AG09319 (cell line): ENCODE results near the gene HBD.
"Not testable (repeated sequence)": the region's sequence is repeated elsewhere in the genome, so short reads cannot be mapped to it uniquely, and the experiment has no call there.

Experiments used
- DNase-seq: peaks from one replicate; pipeline ENCODE4 v3.0.0-alpha.2; 2010; ENCODE audit warnings: low read depth; ENCODE audit errors: extremely low read depth
- TF ChIP-seq, protein P1 (sequence below): IDR thresholded peaks from 2 replicates; pipeline ENCODE4 v1.5.1; 2011; ENCODE audit warnings: low read depth, mild to moderate bottlenecking, inconsistent platforms, low read length, moderate library complexity

The HBD gene

DNA sequence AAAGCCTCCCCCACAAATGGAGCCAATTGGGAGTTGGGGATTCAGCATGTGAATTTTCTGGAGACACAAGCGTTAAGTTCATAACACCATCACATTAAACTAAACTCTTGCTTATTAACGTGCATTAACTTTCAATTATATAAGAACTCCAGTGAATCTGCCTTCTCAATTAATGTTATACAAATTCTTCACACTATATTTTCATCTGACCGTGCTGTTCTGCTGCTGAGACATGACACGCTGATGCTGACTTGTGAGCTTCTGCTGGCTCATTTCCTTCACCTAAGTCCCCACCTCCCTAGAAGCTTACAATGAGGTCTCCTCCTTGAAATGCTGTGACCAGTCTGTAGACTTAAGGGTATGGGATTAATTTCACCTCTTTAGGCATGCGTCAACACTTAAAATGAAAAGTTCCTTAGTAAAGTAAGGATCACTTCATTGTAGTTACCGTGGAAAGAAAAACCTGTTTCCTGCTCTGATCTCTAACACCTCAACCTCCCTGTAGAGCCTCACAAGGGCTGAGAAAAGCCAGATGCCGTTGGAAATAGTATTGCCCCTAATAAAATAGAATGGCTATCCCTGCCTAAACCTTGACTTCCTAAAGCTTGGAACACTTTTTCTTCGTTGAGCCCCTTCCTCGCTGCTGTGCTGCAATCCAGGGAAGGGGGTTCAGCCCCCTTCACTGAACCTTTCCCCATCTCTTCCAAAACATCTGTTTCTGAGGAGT lies 18.1 kb upstream of the HBD start:
- no peak for DNase-seq
- TF ChIP-seq, protein P1, sequence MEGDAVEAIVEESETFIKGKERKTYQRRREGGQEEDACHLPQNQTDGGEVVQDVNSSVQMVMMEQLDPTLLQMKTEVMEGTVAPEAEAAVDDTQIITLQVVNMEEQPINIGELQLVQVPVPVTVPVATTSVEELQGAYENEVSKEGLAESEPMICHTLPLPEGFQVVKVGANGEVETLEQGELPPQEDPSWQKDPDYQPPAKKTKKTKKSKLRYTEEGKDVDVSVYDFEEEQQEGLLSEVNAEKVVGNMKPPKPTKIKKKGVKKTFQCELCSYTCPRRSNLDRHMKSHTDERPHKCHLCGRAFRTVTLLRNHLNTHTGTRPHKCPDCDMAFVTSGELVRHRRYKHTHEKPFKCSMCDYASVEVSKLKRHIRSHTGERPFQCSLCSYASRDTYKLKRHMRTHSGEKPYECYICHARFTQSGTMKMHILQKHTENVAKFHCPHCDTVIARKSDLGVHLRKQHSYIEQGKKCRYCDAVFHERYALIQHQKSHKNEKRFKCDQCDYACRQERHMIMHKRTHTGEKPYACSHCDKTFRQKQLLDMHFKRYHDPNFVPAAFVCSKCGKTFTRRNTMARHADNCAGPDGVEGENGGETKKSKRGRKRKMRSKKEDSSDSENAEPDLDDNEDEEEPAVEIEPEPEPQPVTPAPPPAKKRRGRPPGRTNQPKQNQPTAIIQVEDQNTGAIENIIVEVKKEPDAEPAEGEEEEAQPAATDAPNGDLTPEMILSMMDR = no peak

DNA sequence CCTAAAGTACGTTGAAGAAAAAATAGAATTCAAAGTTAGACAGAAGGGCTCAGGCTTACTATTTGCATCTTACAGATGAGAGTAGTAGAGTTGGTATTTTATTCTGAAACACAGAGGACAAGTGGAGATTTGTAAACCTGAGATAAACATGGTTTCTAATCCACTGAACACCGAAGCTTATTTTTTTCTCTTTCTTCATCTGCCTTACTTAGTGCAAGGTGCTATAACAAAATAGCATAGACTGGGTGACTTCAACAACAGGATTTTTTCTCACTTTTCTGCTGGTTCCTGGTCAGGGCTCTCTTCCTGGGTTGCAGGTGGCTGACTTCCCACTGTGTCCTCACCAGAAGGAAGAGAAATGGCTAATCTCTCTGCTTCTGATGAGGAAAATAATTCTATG lies 17.5 kb upstream of the HBD start:
- no peak for DNase-seq
- TF ChIP-seq, protein P1 = no peak

DNA sequence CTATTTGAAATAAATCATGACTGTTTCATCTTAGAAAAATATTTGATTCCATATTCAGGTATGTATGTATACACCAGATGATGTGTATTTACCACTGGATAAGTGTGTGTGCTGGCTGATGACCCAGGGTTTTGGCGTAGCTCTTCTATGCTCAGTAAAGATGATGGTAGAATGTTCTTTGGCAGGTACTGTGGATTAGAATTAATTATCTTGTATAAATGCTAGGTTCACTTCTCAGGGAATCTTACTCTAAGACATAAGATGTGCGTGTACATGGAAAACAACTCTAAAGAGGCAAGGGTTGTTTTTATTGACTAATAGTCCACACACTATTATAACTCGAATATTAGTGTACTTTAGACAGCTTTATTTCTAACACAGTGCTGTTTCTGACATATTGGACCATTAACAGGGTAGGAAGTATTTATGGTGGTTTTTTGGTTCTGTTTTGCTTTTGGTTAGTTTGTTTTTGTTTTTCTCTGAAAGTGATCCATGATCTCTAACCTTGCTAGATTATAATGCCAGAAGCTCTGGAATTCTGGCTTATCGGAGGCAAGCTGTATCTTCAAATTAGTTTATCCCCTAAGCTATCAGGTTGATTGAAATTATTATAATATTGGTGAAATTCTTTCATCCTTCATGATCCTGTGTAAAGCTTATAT lies 16.4 kb upstream of the HBD start:
- DNase-seq = no peak
- TF ChIP-seq, protein P1 = no peak

DNA sequence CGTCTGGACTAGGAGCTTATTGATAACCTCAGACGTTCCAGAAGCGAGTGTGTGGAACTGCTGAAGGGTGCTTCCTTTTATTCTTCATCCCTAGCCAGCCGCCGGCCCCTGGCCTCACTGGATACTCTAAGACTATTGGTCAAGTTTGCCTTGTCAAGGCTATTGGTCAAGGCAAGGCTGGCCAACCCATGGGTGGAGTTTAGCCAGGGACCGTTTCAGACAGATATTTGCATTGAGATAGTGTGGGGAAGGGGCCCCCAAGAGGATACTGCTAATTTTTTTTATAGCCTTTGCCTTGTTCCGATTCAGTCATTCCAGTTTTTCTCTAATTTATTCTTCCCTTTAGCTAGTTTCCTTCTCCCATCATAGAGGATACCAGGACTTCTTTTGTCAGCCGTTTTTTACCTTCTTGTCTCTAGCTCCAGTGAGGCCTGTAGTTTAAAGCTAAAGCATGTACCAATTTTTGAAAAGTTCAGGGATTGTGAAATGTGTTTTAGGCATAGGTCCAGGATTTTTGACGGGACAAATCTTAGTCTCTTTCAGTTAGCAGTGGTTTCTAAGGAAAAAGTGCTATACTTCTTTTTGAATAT lies 15.6 kb upstream of the HBD start, which contains the start of gene HBG1:
Gene HBG1, minus strand, starts transcription at position 51 of the 590 bp plus-strand sequence. CDS start 53 bp downstream, outside the sequence.
- DNase-seq = not testable (repeated sequence)

DNA sequence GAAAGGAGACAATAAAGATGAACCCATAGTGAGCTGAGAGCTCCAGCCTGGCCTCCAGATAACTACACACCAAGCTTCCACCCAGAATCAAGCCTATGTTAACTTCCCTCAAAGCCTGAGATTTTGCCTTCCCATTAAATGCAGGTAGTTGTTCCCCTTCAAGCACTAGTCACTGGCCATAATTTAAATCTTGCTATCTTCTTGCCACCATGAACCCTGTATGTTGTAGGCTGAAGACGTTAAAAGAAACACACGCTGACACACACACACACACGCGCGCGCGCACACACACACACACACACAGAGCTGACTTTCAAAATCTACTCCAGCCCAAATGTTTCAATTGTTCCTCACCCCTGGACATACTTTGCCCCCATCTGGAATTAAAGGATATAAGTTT lies 14.2 kb upstream of the HBD start:
- DNase-seq = not testable (repeated sequence)

DNA sequence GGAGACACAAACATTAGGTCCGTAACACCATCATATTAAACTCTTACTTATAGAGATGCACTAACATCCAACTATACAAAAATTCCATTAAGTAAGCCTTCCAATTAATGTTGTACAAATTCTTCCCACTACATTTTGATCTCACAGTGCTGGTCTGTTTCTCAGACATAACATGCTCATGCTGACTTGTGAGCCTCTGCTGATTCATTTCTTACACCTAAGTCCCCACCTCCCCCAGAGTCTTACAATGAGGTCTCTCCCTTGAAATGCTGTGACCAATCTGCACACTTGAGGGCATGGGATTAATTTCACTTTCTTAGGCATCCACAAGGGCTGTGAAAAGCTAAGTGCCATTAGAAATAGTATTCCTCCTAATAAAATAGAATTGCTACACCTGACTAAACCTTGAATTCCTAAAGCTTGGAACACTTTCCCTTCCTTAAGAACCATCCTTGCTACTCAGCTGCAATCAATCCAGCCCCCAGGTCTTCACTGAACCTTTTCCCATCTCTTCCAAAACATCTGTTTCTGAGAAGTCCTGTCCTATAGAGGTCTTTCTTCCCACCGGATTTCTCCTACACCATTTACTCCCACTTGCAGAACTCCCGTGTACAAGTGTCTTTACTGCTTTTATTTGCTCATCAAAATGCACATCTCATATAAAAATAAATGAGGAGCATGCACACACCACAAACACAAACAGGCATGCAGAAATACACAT lies 13.3 kb upstream of the HBD start:
- TF ChIP-seq, protein P1 = no peak
- no peak for DNase-seq

DNA sequence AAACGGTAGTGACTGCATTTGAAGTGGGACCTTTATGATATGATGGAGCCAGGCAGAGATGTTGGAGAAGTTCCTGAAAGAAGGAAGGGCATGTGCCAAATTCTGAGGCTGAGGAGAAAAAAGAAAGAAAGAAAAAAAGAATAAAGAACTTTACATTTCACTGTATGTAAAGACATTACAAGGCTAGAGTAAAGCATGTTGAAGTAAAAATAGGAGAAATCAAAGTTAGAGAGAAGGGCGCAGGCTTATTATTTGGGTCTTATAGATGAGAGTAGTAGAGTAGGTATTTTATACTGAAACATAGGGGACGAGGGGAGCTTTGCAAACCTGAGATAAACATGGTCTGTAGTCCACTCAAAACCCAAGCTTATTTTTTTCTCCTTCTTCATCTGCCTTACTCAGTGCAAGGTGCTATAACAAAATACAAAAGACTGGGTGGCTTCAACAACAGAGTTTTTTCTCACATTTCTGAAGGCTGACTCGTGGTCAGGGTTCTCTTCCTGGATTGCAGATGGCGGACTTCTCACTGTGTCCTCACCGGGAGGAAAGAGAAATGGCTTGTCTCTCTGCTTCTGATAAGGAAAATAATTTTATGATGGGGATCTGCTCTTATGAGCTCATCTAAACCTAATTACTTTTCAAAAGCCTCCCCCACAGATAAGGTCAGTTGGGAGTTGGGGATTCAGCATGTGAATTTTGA lies 12.6 kb upstream of the HBD start:
- TF ChIP-seq, protein P1 = no peak
- no peak for DNase-seq
